HG03025 (cell line): ENCODE results near the gene EIF4G1.

Source experiments
- ATAC-seq: cut with Tn5 transposase; IDR thresholded peaks from one replicate; pipeline ENCODE4 v1.9.1; 2021; ENCODE audit warnings: mild to moderate bottlenecking, moderate library complexity; ENCODE audit not compliant: unreplicated experiment, low FRiP score

The EIF4G1 gene

GRCh38 chr3:184360070-184360928 lies 45.9 kb downstream of the EIF4G1 start:
- ATAC-seq: no peak

GRCh38 chr3:184360929-184361531 lies 46.6 kb downstream of the EIF4G1 start:
- no peak for ATAC-seq

- ATAC-seq: peak; percentile 25
These were observed 47.1 kb downstream of the EIF4G1 start, which contains the start of the genes CLCN2 and POLR2H for GRCh38 chr3:184361532-184361931. Gene CLCN2, minus strand, starts transcription at chr3:184361605. Its CDS starts 126 bp downstream, at chr3:184361479. Gene POLR2H, plus strand, starts transcription at chr3:184361710. Its CDS starts 1,783 bp downstream, at chr3:184363493.

GRCh38 chr3:184361932-184362667 lies 47.7 kb downstream of the EIF4G1 start:
- peak; percentile 17 for ATAC-seq

- ATAC-seq: peak; percentile 77
These were observed 48.5 kb downstream of the EIF4G1 start for GRCh38 chr3:184362668-184363546.

GRCh38 chr3:184366619-184367289 lies 52.3 kb downstream of the EIF4G1 start:
- ATAC-seq: no peak

- no peak for ATAC-seq
These were observed 53.7 kb downstream of the EIF4G1 start for GRCh38 chr3:184368116-184368515.

- ATAC-seq: no peak
These were observed 54.3 kb downstream of the EIF4G1 start for GRCh38 chr3:184368586-184369183.

GRCh38 chr3:184371570-184372018 lies 57.2 kb downstream of the EIF4G1 start:
- ATAC-seq: no peak

- ATAC-seq: no peak
These were observed 58.0 kb downstream of the EIF4G1 start for GRCh38 chr3:184372296-184372821.

GRCh38 chr3:184372911-184373310 lies 58.5 kb downstream of the EIF4G1 start:
- ATAC-seq: no peak

GRCh38 chr3:184373422-184373821 lies 59.0 kb downstream of the EIF4G1 start:
- no peak for ATAC-seq

- no peak for ATAC-seq
These were observed 61.5 kb downstream of the EIF4G1 start for GRCh38 chr3:184375747-184376461.

GRCh38 chr3:184377374-184377773 lies 63.0 kb downstream of the EIF4G1 start:
- no peak for ATAC-seq

- no peak for ATAC-seq
These were observed 63.6 kb downstream of the EIF4G1 start, which contains the start of gene THPO for GRCh38 chr3:184377882-184378445. Gene THPO, minus strand, starts transcription at chr3:184378207. Its CDS starts 1,948 bp downstream, at chr3:184376259.

GRCh38 chr3:184378651-184379357 lies 64.4 kb downstream of the EIF4G1 start:
- ATAC-seq: no peak
